ENCODE results near the gene FAM50A.

DNA sequence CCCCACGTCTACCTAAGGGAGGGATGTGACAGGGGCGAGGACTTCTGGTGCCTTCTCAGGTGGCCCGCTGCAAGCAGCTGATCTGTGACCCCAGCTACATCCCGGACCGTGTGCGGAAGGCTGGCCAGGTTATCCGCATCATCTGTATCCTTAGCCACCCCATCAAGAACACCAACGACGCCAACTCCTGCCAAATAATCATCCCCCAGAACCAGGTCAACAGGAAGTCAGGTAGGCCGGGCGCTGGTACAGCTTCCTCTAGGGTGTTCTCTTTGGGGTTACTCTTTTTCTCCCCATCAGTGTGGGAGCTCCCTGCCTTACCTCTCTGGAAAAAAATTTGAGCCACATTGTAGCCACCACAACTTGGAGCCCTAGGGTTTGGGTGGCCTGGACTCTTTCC lies 2.4 kb upstream of the FAM50A start:
- TF ChIP-seq CTCF (IDR thresholded peaks at IDR 0.05): no peak
- no peak for TF ChIP-seq POLR2A (IDR thresholded peaks at IDR 0.05)
- no peak for TF ChIP-seq POLR2AphosphoS5 (IDR thresholded peaks at IDR 0.05)
- TF ChIP-seq EP300 (IDR thresholded peaks at IDR 0.05): no peak
